ENCODE measurements around the gene PACRG.

Gene PACRG

DNA sequence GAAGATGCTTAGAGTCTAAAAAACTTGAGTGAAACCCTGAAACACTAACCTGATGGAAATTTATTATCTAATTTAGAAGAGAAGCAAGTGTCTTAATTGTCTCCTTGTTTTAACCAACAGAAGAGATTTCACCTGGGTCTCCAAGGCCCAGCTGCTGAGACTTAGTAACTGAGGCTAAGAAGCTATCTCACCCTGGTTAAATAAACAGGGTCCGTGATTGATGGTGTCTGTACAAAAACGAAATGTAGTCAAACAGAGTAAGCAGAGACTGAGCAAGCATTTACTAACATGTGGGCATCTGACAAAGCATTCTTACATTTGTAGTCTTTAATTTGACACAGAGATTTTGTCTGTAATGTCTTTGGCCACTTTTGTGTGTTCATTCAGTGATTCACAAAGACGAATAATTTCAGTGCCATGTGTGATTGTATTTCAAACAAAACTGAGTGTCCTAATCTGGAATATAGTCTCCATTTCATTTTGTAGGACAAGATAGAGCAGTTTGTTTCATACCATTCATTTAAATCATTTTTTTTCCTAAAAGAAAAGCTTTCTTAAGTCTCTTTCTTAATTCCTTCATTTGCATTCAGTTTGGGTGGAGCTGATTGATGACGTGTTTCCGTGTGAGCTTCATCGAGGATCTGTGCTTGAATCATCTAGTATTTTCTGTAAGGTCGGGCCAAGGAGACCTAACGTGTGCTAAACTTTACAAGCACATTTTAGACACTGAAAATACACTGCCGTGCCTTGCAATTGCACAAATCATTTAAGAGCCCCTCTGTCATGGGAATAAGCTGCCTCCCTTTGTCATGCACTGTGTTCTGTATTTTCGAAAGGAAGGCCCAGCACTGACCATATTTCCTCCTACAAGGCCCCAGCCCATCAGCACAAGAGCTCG is 516.2 kb downstream of the PACRG start:
- DNase-seq (ENCODE audit: low read depth, low spot score) = no peak
- CTCF ChIA-PET = no interaction called here
- TF ChIP-seq, protein P1, sequence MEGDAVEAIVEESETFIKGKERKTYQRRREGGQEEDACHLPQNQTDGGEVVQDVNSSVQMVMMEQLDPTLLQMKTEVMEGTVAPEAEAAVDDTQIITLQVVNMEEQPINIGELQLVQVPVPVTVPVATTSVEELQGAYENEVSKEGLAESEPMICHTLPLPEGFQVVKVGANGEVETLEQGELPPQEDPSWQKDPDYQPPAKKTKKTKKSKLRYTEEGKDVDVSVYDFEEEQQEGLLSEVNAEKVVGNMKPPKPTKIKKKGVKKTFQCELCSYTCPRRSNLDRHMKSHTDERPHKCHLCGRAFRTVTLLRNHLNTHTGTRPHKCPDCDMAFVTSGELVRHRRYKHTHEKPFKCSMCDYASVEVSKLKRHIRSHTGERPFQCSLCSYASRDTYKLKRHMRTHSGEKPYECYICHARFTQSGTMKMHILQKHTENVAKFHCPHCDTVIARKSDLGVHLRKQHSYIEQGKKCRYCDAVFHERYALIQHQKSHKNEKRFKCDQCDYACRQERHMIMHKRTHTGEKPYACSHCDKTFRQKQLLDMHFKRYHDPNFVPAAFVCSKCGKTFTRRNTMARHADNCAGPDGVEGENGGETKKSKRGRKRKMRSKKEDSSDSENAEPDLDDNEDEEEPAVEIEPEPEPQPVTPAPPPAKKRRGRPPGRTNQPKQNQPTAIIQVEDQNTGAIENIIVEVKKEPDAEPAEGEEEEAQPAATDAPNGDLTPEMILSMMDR (IDR thresholded peaks at IDR 0.05; ENCODE audit: insufficient read depth, low read length, missing control alignments) = no peak
- H3K4me3 ChIP-seq (ENCODE audit: low read depth, low read length) = no peak overlapping the region
- POLR2A ChIA-PET = no interaction called here

DNA sequence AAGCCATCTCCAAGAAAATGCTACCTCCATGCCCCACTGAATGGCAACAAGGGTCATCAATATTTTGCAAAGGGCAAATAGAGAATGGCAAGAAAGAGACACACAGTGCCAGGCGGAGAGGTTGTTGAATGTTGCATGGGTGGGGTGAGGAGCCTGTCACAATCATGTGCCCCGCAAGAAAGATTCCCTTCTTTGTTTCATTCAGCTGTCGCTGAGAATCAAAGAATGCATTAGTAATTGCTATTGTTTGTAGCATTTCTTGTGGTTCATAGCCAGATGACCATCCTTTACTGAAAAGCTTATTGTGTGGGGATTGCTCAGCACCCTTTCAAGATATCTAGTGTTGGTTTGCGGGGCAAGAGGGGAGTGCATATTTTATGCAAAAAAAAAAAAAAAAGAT is 520.3 kb downstream of the PACRG start:
- H3K4me3 ChIP-seq (ENCODE audit: low read depth, low read length) = no peak overlapping the region
- CTCF ChIA-PET = no interaction called here
- POLR2A ChIA-PET = no interaction called here
- TF ChIP-seq, protein P1 (IDR thresholded peaks at IDR 0.05; ENCODE audit: insufficient read depth, low read length, missing control alignments) = no peak
- DNase-seq (ENCODE audit: low read depth, low spot score) = no peak

DNA sequence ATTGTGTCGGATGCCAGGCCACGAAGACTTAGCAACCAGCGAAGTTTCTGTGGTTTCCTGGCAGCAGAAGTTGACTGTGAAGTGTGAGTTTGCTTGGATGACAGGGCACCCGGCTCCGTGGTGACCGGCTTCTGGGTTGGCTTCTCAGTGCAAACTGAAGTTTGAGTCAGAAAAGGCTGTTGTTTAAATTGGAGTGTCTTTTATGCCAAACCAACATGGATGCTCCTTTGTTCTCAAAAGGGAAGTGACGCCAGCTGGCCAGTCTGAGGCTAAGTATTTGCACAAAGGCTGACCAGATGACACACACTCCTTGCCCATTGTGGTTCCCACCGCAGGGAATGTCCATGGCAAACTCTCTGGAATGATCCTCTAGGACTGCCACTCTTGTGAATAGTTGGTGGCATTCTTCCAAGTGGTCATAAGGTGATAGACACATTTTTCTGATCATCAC is 521.9 kb downstream of the PACRG start:
- no peak overlapping the region for H3K4me3 ChIP-seq (ENCODE audit: low read depth, low read length)
- no peak for DNase-seq (ENCODE audit: low read depth, low spot score)
- ChIA-PET CTCF (no interaction called here), POLR2A (no interaction called here)
- TF ChIP-seq, protein P1 (IDR thresholded peaks at IDR 0.05; ENCODE audit: insufficient read depth, low read length, missing control alignments) = no peak

DNA sequence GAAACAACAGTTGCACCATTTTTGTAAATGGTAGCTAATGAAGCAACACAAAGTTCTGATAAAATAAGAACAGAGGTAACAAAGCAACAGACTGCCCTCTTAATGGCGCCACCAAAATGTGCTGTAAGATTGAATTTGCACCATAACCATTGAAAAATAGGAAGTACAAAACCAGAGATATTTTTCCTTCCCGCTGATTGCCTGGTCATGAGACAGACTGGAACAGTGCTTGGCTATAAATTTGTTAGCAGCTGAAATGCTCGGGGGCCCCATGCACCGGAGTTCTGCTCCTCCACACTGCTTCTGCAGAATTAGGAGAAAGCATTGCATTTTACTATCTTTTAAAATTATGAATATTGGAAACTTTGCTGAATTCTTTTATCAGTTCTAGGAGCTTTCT is 522.3 kb downstream of the PACRG start:
- CTCF ChIA-PET = no interaction called here
- TF ChIP-seq, protein P1 (IDR thresholded peaks at IDR 0.05; ENCODE audit: insufficient read depth, low read length, missing control alignments) = no peak
- no peak for DNase-seq (ENCODE audit: low read depth, low spot score)

DNA sequence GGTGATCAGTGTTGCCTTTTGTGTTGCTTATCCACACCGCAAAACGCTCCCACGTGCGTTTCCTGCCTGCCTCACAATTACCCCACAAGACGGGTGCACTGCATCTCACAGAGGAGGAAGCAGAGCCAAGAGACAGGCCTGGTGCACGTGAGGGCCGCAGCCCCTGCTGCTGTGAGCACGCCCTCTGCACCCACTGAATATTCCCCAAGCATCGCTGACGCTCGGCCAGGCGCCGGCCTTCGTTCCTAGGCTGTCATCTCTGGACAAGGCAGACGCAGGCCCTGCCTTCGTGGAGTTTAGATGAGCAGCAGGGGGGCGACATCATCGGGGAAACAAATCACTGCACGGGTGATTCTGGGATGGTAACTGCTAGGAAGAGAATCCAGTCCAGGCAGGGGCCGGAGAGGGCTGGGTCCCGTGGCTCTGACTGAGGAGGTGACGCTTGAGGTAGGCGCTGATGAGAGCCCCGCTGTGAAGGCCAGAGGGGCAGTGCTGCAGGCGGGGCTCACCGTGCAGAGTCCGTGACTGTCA is 524.4 kb downstream of the PACRG start:
- TF ChIP-seq, protein P1 (IDR thresholded peaks at IDR 0.05; ENCODE audit: insufficient read depth, low read length, missing control alignments) = no peak
- H3K4me3 ChIP-seq (ENCODE audit: low read depth, low read length) = no peak overlapping the region
- CTCF ChIA-PET = no interaction called here
- POLR2A ChIA-PET = no interaction called here
- no peak for DNase-seq (ENCODE audit: low read depth, low spot score)

More for the DNA sequence above, 522.3 kb downstream of the PACRG start:
- H3K4me3 ChIP-seq (ENCODE audit: low read depth, low read length) = no peak overlapping the region
- POLR2A ChIA-PET = no interaction called here

DNA sequence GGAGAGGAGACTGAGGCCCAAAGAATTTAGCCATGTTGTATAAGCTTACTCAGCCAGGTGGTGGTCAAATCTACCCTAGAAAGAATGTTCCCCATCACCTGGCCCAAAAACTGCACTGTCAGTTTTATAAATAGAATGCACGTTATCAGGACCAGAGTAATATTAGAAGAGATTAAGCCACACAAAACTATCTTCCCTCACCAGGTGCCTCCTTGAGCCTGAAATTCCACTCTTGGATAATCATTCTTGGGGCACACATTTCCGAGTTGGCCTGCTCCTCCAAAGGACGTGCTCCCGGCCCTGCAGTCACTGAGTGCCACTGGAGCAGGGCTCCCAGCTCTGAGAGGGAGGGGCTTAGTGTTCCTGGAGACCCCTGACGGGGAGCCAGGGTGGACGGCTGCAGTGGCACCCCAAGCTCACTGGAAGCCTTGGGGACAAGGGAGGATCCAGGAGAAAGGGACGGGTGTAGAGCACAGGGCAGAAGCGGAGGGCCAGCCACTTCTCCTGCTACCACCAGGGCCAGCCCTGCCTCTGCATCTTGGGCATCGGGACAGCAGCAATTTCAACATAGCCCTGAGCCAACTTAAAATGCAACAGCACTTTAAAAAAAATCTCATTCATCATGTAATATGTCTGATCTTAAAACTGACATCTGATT is 525.9 kb downstream of the PACRG start:
- POLR2A ChIA-PET = no interaction called here
- no peak for DNase-seq (ENCODE audit: low read depth, low spot score)
- TF ChIP-seq, protein P1 (IDR thresholded peaks at IDR 0.05; ENCODE audit: insufficient read depth, low read length, missing control alignments) = no peak
- CTCF ChIA-PET = no interaction called here
- no peak overlapping the region for H3K4me3 ChIP-seq (ENCODE audit: low read depth, low read length)

Measured in AG04449 (cell line).